Measurements from ENCODE around the gene RBMXL2.

The RBMXL2 gene

GRCh38 chr11:7062534-7062933, 26.3 kb upstream of the RBMXL2 start:
- Mint-ChIP-seq H3K27me3 (ENCODE audit: low read depth) (peaks cover 6% of the 10 kb centered on the region), H3K27ac (no peak overlapping the region), H3K4me1 (no peaks in the 10 kb centered on the region), H3K9me3 (no peaks in the 10 kb centered on the region), H3K4me3 (no peak overlapping the region), H3K36me3 (ENCODE audit: low read depth) (no peaks in the 10 kb centered on the region)
- TF ChIP-seq CTCF (IDR thresholded peaks at IDR 0.05; ENCODE audit: unreplicated experiment in 3 of 3): no peak

GRCh38 chr11:7072401-7073028, 16.3 kb upstream of the RBMXL2 start:
- H3K36me3 Mint-ChIP-seq (ENCODE audit: low read depth): no peaks in the 10 kb centered on the region
- no peak overlapping the region for H3K27ac Mint-ChIP-seq
- H3K4me3 Mint-ChIP-seq: no peak overlapping the region
- H3K9me3 Mint-ChIP-seq: no peaks in the 10 kb centered on the region
- H3K27me3 Mint-ChIP-seq (ENCODE audit: low read depth): no peaks in the 10 kb centered on the region
- TF ChIP-seq CTCF (IDR thresholded peaks at IDR 0.05; ENCODE audit: unreplicated experiment in 3 of 3): no peak
- no peaks in the 10 kb centered on the region for H3K4me1 Mint-ChIP-seq

GRCh38 chr11:7077101-7077500, 11.7 kb upstream of the RBMXL2 start:
- peaks cover 4% of the 10 kb centered on the region for H3K9me3 Mint-ChIP-seq
- H3K36me3 Mint-ChIP-seq (ENCODE audit: low read depth): no peaks in the 10 kb centered on the region
- no peak overlapping the region for H3K27ac Mint-ChIP-seq
- no peak for TF ChIP-seq CTCF (IDR thresholded peaks at IDR 0.05; ENCODE audit: unreplicated experiment in 3 of 3)
- H3K27me3 Mint-ChIP-seq (ENCODE audit: low read depth): no peaks in the 10 kb centered on the region
- no peak overlapping the region for H3K4me3 Mint-ChIP-seq
- H3K4me1 Mint-ChIP-seq: no peaks in the 10 kb centered on the region

- no peaks in the 10 kb centered on the region for H3K4me1 Mint-ChIP-seq
- H3K27ac Mint-ChIP-seq: no peak overlapping the region
- peaks cover 4% of the 10 kb centered on the region for H3K9me3 Mint-ChIP-seq
- no peak overlapping the region for H3K4me3 Mint-ChIP-seq
- H3K36me3 Mint-ChIP-seq (ENCODE audit: low read depth): no peaks in the 10 kb centered on the region
- TF ChIP-seq CTCF (IDR thresholded peaks at IDR 0.05; ENCODE audit: unreplicated experiment in 3 of 3): no peak
- H3K27me3 Mint-ChIP-seq (ENCODE audit: low read depth): no peaks in the 10 kb centered on the region
Observed at GRCh38 chr11:7079545-7080135, 9.2 kb upstream of the RBMXL2 start.

GRCh38 chr11:7080900-7081299, 7.9 kb upstream of the RBMXL2 start:
- Mint-ChIP-seq H3K4me1 (no peaks in the 10 kb centered on the region), H3K27ac (no peak overlapping the region), H3K36me3 (ENCODE audit: low read depth) (no peaks in the 10 kb centered on the region), H3K4me3 (no peak overlapping the region), H3K9me3 (peaks cover 4% of the 10 kb centered on the region), H3K27me3 (ENCODE audit: low read depth) (no peaks in the 10 kb centered on the region)
- TF ChIP-seq CTCF (IDR thresholded peaks at IDR 0.05; ENCODE audit: unreplicated experiment in 3 of 3): no peak

GRCh38 chr11:7081441-7081840, 7.4 kb upstream of the RBMXL2 start:
- no peak overlapping the region for H3K27ac Mint-ChIP-seq
- no peaks in the 10 kb centered on the region for H3K27me3 Mint-ChIP-seq (ENCODE audit: low read depth)
- no peaks in the 10 kb centered on the region for H3K36me3 Mint-ChIP-seq (ENCODE audit: low read depth)
- H3K4me1 Mint-ChIP-seq: no peaks in the 10 kb centered on the region
- peaks cover 4% of the 10 kb centered on the region for H3K9me3 Mint-ChIP-seq
- no peak for TF ChIP-seq CTCF (IDR thresholded peaks at IDR 0.05; ENCODE audit: unreplicated experiment in 3 of 3)
- no peak overlapping the region for H3K4me3 Mint-ChIP-seq
